Activated T-helper 17 cell treated with anti-CD3 and anti-CD28 coated beads, Interleukin-2, amount 50 U/mL, for 72 hours (primary cell): ENCODE results near the gene SRPK2. TPM values are rescaled to one million over a fixed set of nuclear protein-coding genes. Genes with fewer than 3 reads are reported as not detected.
A peak's percentile ranks its signal among the peaks of the same experiment; 100 is the strongest.

Experiments
- ATAC-seq: fragments of 150-1000 bp; cut with Tn5 transposase; replicated peaks from 2 replicates; pipeline ENCODE4 v1.10.0; 2021; ENCODE audit warnings: mild to moderate bottlenecking, moderate library complexity
- H3K27ac Mint-ChIP-seq: one replicate; pipeline ENCODE4 v1.8.0; 2022; ENCODE audit warnings: mixed read lengths
- H3K27me3 Mint-ChIP-seq: one replicate; pipeline ENCODE4 v1.8.0; 2022; ENCODE audit warnings: mixed read lengths
- H3K36me3 Mint-ChIP-seq: one replicate; pipeline ENCODE4 v1.8.0; 2022; ENCODE audit warnings: low read depth, mild to moderate bottlenecking, mixed read lengths
- H3K4me1 Mint-ChIP-seq: one replicate; pipeline ENCODE4 v1.8.0; 2022; ENCODE audit warnings: mixed read lengths
- H3K4me3 Mint-ChIP-seq: one replicate; pipeline ENCODE4 v1.8.0; 2022; ENCODE audit warnings: mild to moderate bottlenecking, mixed read lengths
- H3K9me3 Mint-ChIP-seq: one replicate; pipeline ENCODE4 v1.8.0; 2022; ENCODE audit warnings: mixed read lengths
- total RNA-seq, 2 donors: library from RNA; stranded (reverse); gene quantifications; one replicate each; pipeline ENCODE4 v1.2.3, GENCODE V29; 2022

The SRPK2 gene
- total RNA-seq, 2 donors from 2014 or later, result 31.5 to 38.5 TPM

GRCh38 chr7:105087981-105088380, 300.7 kb downstream of the SRPK2 start:
- H3K4me1 Mint-ChIP-seq, result peaks cover 15% of the 10 kb centered on the region
- H3K36me3 Mint-ChIP-seq, result peaks cover 93% of the 10 kb centered on the region
- ATAC-seq, result no peak
- H3K27ac Mint-ChIP-seq, result peak overlapping the region; percentile 39
- H3K27me3 Mint-ChIP-seq, result no peaks in the 10 kb centered on the region
- no peaks in the 10 kb centered on the region for H3K9me3 Mint-ChIP-seq
- no peak overlapping the region for H3K4me3 Mint-ChIP-seq

- Mint-ChIP-seq H3K27ac (no peak overlapping the region), H3K27me3 (no peaks in the 10 kb centered on the region), H3K4me1 (peaks cover 21% of the 10 kb centered on the region), H3K9me3 (no peaks in the 10 kb centered on the region), H3K4me3 (no peak overlapping the region), H3K36me3 (peaks cover 93% of the 10 kb centered on the region)
- no peak for ATAC-seq
Measured at GRCh38 chr7:105086850-105087249, 301.9 kb downstream of the SRPK2 start.

GRCh38 chr7:105084581-105084980, 304.1 kb downstream of the SRPK2 start:
- Mint-ChIP-seq H3K27me3 (no peaks in the 10 kb centered on the region), H3K4me3 (no peak overlapping the region), H3K9me3 (no peaks in the 10 kb centered on the region), H3K27ac (no peak overlapping the region), H3K4me1 (peaks cover 21% of the 10 kb centered on the region), H3K36me3 (peaks cover 93% of the 10 kb centered on the region)
- ATAC-seq, result no peak

GRCh38 chr7:105079348-105079747, 309.4 kb downstream of the SRPK2 start:
- no peaks in the 10 kb centered on the region for H3K27me3 Mint-ChIP-seq
- no peaks in the 10 kb centered on the region for H3K9me3 Mint-ChIP-seq
- H3K36me3 Mint-ChIP-seq, result peaks cover 100% of the 10 kb centered on the region
- ATAC-seq, result no peak
- H3K4me1 Mint-ChIP-seq, result peaks cover 10% of the 10 kb centered on the region
- H3K4me3 Mint-ChIP-seq, result no peak overlapping the region
- no peak overlapping the region for H3K27ac Mint-ChIP-seq

GRCh38 chr7:105073143-105073542, 315.6 kb downstream of the SRPK2 start:
- no peak for ATAC-seq
- H3K4me3 Mint-ChIP-seq, result no peak overlapping the region
- H3K4me1 Mint-ChIP-seq, result peaks cover 10% of the 10 kb centered on the region
- no peaks in the 10 kb centered on the region for H3K9me3 Mint-ChIP-seq
- peaks cover 100% of the 10 kb centered on the region for H3K36me3 Mint-ChIP-seq
- H3K27me3 Mint-ChIP-seq, result no peaks in the 10 kb centered on the region
- no peak overlapping the region for H3K27ac Mint-ChIP-seq

- Mint-ChIP-seq H3K4me3 (no peak overlapping the region), H3K27me3 (no peaks in the 10 kb centered on the region), H3K36me3 (peaks cover 100% of the 10 kb centered on the region), H3K4me1 (peaks cover 9% of the 10 kb centered on the region), H3K9me3 (no peaks in the 10 kb centered on the region), H3K27ac (no peak overlapping the region)
- no peak for ATAC-seq
Measured at GRCh38 chr7:105068886-105069285, 319.8 kb downstream of the SRPK2 start.

GRCh38 chr7:105067691-105068090, 321.0 kb downstream of the SRPK2 start:
- H3K4me3 Mint-ChIP-seq, result no peak overlapping the region
- no peak overlapping the region for H3K27ac Mint-ChIP-seq
- H3K4me1 Mint-ChIP-seq, result peaks cover 14% of the 10 kb centered on the region
- peaks cover 100% of the 10 kb centered on the region for H3K36me3 Mint-ChIP-seq
- H3K27me3 Mint-ChIP-seq, result no peaks in the 10 kb centered on the region
- no peak for ATAC-seq
- no peaks in the 10 kb centered on the region for H3K9me3 Mint-ChIP-seq

Other genes starting within 250 kb of the SRPK2 start
- gene PUS7, start 133.3 kb upstream of the SRPK2 start, total RNA-seq, result 10 to 100 TPM; 15.4 to 37.2 TPM
- gene RINT1, start 143.3 kb upstream of the SRPK2 start, total RNA-seq, result 10 to 100 TPM; 23.1 to 24.3 TPM
- gene EFCAB10, start 192.6 kb upstream of the SRPK2 start, total RNA-seq, result not detected